ENCODE measurements around the gene ZNF536.
"Not testable (repeated sequence)": the region's sequence is repeated elsewhere in the genome, so short reads cannot be mapped to it uniquely, and the experiment has no call there.

ZNF536 gene

DNA sequence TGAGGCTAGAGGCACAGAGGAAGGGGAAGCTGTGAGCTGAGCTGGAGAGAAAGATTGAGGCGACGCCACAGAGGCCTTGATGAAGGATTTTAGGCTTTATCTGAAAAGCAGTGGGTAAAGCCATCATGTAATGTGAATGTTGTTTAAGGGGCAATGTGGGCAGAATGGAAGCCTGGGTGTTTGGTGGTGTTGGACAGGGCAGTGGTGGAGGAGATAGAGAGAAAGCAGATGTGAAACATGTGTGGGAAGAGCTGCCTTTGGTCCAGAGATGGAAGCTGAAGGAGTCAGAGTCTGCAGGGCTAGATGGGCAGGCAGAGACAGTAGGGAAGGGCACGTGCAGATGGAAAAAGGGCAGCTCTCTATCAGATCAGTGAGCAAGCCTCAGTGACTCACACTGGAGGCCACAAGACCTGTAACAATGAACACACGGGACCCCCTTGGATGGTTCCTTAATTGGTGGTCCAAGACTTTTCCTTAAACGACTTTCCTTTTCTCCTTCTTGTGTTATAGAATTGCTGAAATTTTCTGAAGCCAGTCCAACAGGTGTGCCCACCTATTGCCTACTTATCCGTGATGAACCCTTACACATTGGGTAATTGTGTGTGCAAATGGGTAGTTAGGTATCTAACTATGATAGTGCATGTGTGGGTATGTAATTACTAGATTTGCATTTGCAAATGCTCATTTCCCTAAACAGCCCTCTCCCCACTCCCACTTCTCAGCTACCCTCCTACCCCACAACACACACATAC lies 21.7 kb downstream of the ZNF536 start:
- TF ChIP-seq, protein P1, sequence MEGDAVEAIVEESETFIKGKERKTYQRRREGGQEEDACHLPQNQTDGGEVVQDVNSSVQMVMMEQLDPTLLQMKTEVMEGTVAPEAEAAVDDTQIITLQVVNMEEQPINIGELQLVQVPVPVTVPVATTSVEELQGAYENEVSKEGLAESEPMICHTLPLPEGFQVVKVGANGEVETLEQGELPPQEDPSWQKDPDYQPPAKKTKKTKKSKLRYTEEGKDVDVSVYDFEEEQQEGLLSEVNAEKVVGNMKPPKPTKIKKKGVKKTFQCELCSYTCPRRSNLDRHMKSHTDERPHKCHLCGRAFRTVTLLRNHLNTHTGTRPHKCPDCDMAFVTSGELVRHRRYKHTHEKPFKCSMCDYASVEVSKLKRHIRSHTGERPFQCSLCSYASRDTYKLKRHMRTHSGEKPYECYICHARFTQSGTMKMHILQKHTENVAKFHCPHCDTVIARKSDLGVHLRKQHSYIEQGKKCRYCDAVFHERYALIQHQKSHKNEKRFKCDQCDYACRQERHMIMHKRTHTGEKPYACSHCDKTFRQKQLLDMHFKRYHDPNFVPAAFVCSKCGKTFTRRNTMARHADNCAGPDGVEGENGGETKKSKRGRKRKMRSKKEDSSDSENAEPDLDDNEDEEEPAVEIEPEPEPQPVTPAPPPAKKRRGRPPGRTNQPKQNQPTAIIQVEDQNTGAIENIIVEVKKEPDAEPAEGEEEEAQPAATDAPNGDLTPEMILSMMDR (IDR thresholded peaks at IDR 0.05) = no peak
- H3K36me3 Mint-ChIP-seq (ENCODE audit: low read depth) = no peaks in the 10 kb centered on the region
- H3K4me3 Mint-ChIP-seq = no peak overlapping the region
- peaks cover 49% of the 10 kb centered on the region for H3K27me3 Mint-ChIP-seq (ENCODE audit: low read depth, poor library complexity)
- DNase-seq = no peak
- H3K4me1 Mint-ChIP-seq = peaks cover 9% of the 10 kb centered on the region
- H3K27ac Mint-ChIP-seq = no peak overlapping the region
- no peaks in the 10 kb centered on the region for H3K9me3 Mint-ChIP-seq

DNA sequence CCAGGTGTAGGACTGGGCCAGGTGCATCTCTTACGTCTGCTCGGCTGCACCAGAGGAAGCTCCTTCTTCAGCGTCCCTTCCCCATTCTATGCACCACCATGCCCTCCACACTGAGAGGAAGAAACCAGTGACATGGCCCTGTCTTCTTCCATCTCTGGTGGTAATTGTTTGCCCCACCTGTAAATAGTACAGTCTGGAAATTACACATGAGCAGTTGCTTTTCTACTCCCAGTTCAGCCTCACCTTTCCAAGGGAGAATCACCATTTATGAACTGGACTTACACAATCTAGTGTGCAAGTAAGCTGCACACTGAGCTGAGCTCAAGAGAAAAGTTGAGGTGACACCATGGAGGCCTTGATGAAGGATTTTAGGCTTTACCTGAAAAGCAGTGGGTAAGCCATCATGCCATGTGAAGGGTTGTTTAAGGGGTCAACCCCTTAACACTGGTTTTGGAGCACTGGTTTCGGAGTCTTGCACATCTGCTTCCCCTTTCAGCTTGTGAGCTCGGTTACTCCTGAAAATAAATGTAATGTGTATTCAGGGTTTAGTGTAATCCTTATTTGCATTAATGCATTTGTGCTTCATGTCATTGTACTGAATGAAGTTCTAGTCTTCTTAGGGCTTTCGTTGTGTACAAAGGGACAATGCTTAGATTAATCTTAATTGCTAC lies 22.4 kb downstream of the ZNF536 start:
- TF ChIP-seq, protein P1 (IDR thresholded peaks at IDR 0.05) = no peak
- H3K27me3 Mint-ChIP-seq (ENCODE audit: low read depth, poor library complexity) = peaks cover 46% of the 10 kb centered on the region
- peaks cover 9% of the 10 kb centered on the region for H3K4me1 Mint-ChIP-seq
- H3K36me3 Mint-ChIP-seq (ENCODE audit: low read depth) = no peaks in the 10 kb centered on the region
- DNase-seq = no peak
- H3K4me3 Mint-ChIP-seq = no peak overlapping the region
- no peak overlapping the region for H3K27ac Mint-ChIP-seq
- no peaks in the 10 kb centered on the region for H3K9me3 Mint-ChIP-seq

DNA sequence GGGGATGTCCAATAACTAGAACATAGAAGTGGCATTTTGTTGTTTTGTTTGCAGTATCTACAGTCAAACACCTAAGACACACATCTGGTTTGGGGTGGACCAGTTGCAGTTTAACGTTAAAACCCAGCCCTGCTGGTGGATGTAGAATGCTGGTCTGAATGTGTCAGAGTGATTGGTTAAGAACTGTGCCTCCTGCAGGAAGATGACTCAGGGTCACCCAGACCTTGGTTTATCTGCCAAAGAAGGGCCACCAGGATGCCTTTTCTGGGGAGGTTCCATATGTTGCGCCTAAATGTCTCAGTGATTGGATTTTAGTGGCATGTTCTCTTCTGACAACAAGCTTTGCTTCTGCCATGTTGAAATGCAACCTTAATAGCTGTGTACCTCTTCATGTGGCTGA lies 23.1 kb downstream of the ZNF536 start:
- no peaks in the 10 kb centered on the region for H3K36me3 Mint-ChIP-seq (ENCODE audit: low read depth)
- H3K27ac Mint-ChIP-seq = no peak overlapping the region
- H3K4me3 Mint-ChIP-seq = no peak overlapping the region
- TF ChIP-seq, protein P1 (IDR thresholded peaks at IDR 0.05) = no peak
- no peaks in the 10 kb centered on the region for H3K9me3 Mint-ChIP-seq
- peaks cover 9% of the 10 kb centered on the region for H3K4me1 Mint-ChIP-seq
- no peak for DNase-seq
- H3K27me3 Mint-ChIP-seq (ENCODE audit: low read depth, poor library complexity) = peaks cover 46% of the 10 kb centered on the region

DNA sequence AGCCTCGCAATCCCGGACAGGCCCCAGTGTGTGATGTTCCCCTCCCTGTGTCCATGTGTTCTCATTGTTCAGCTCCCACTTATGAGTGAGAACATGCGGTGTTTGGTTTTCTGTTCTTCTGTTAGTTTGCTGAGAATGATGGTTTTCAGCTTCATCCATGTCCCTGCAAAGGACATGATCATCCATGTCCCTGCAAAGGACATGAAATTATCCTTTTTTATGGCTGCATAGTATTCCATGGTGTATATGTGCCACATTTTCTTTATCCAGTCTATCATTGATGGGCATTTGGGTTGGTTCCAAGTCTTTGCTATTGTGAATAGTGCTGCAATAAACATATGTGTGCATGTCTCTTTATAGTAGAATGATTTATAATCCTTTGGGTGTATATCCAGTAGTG lies 26.4 kb downstream of the ZNF536 start:
- H3K9me3 Mint-ChIP-seq; DNase-seq; H3K36me3 Mint-ChIP-seq (ENCODE audit: low read depth); H3K4me1 Mint-ChIP-seq; H3K27ac Mint-ChIP-seq; H3K4me3 Mint-ChIP-seq: not testable (repeated sequence)
- H3K27me3 Mint-ChIP-seq (ENCODE audit: low read depth, poor library complexity) = peaks cover 38% of the 10 kb centered on the region

DNA sequence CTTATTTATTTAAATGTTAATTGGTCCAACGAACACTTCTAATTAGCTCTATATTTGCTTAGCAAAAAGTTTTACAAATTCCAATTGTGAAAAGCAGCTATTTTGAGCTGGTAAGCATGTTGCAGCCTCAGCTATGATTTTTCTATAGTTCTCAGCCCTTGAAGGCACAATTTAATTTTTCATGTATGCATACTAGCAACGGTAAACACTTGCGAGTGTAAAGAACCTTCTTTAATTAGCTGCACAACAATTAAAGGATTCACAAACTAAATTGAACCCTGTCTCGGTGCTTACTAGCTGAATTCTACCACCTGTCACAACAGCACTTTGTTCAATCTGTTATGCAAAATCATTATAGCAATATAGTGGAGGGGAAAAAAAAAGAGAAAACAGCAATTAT lies 29.8 kb downstream of the ZNF536 start:
- TF ChIP-seq, protein P1 (IDR thresholded peaks at IDR 0.05) = no peak
- no peaks in the 10 kb centered on the region for H3K9me3 Mint-ChIP-seq

DNA sequence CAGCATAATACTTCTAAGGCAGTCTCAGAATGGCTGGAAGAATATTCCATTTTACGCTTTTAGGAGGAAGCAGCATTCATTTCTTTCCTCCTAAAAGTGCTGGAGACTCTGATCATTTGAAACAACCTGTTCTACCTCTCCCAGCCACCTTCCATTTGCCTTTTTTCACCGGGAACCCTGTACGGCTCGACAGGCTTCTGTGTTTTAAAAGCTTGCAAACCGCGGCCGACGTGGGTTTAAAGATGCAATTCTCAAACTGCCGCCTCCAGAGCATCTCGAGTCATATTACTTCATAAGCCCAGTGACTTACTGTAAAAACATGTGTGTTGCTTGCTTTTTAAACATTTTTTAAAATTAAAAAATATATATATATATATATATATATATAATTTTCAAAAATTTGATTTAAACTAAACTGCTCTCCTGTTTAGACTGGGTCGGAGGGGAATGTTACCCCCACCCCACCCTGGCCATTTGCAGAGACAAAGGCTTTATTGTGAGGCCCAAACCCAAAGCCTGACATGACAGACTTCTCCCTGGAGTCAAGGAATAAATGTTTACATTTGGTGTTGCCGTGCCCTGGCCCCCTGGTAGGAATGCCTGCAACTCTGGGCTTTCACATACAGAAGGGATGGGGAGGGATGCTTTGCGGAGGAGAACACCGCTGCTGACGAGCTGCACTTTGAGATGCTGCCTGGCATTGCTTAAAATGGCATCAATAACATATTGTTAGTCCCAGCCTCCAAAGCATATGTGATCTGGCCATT lies 30.4 kb downstream of the ZNF536 start:
- Mint-ChIP-seq H3K36me3 (ENCODE audit: low read depth) (no peaks in the 10 kb centered on the region), H3K4me1 (peaks cover 14% of the 10 kb centered on the region), H3K27me3 (ENCODE audit: low read depth, poor library complexity) (peaks cover 37% of the 10 kb centered on the region), H3K4me3 (no peak overlapping the region), H3K27ac (no peak overlapping the region), H3K9me3 (no peaks in the 10 kb centered on the region)
- no peak for DNase-seq
- TF ChIP-seq, protein P1 (IDR thresholded peaks at IDR 0.05) = no peak

More for the DNA sequence above, 29.8 kb downstream of the ZNF536 start:
- Mint-ChIP-seq H3K36me3 (ENCODE audit: low read depth) (no peaks in the 10 kb centered on the region), H3K27ac (no peak overlapping the region), H3K4me3 (no peak overlapping the region), H3K27me3 (ENCODE audit: low read depth, poor library complexity) (peaks cover 42% of the 10 kb centered on the region), H3K4me1 (peaks cover 14% of the 10 kb centered on the region)
- DNase-seq = no peak

Measured in nephron progenitor cell (in vitro differentiated cells).